GM19240 (cell line): ENCODE results near the gene KHDRBS1.
"Not testable (repeated sequence)": the region's sequence is repeated elsewhere in the genome, so short reads cannot be mapped to it uniquely, and the experiment has no call there.

Experiments
- DNase-seq: peaks from one replicate; pipeline ENCODE4 v3.0.0; 2011; ENCODE audit warnings: low spot score; ENCODE audit not compliant: insufficient read length

KHDRBS1 gene

GRCh38 chr1:32012709-32013385, 821 bp upstream of the KHDRBS1 start:
- DNase-seq = no peak

- DNase-seq = no peak
These were observed 705 bp downstream of the KHDRBS1 start for GRCh38 chr1:32014199-32014947.

- DNase-seq = no peak
These were observed 1.2 kb downstream of the KHDRBS1 start for GRCh38 chr1:32014948-32015273.

- no peak for DNase-seq
These were observed 6.7 kb downstream of the KHDRBS1 start for GRCh38 chr1:32020339-32020738.

GRCh38 chr1:32021574-32022018, 7.9 kb downstream of the KHDRBS1 start:
- not testable (repeated sequence) for DNase-seq

- no peak for DNase-seq
These were observed 9.7 kb downstream of the KHDRBS1 start for GRCh38 chr1:32023351-32023750.

- no peak for DNase-seq
These were observed 11.8 kb downstream of the KHDRBS1 start for GRCh38 chr1:32025515-32025914.

- DNase-seq = no peak
These were observed 15.1 kb downstream of the KHDRBS1 start for GRCh38 chr1:32028746-32029145.

GRCh38 chr1:32031578-32032274, 18.1 kb downstream of the KHDRBS1 start:
- no peak for DNase-seq

GRCh38 chr1:32032275-32032615, 18.6 kb downstream of the KHDRBS1 start:
- DNase-seq = no peak

GRCh38 chr1:32035119-32035518, 21.5 kb downstream of the KHDRBS1 start:
- no peak for DNase-seq

- no peak for DNase-seq
These were observed 27.0 kb downstream of the KHDRBS1 start for GRCh38 chr1:32040711-32041110.

GRCh38 chr1:32042330-32042729, 28.7 kb downstream of the KHDRBS1 start:
- no peak for DNase-seq

GRCh38 chr1:32044234-32044633, 30.6 kb downstream of the KHDRBS1 start:
- DNase-seq = no peak

- DNase-seq = no peak
These were observed 32.1 kb downstream of the KHDRBS1 start for GRCh38 chr1:32045772-32046171.

- no peak for DNase-seq
These were observed 34.0 kb downstream of the KHDRBS1 start for GRCh38 chr1:32047701-32048100.

GRCh38 chr1:32048440-32048839, 34.8 kb downstream of the KHDRBS1 start:
- no peak for DNase-seq

GRCh38 chr1:32051706-32052105, 38.0 kb downstream of the KHDRBS1 start:
- no peak for DNase-seq

GRCh38 chr1:32052887-32053286, 39.2 kb downstream of the KHDRBS1 start:
- no peak for DNase-seq

- no peak for DNase-seq
These were observed 41.7 kb downstream of the KHDRBS1 start for GRCh38 chr1:32055416-32055815.

GRCh38 chr1:32056598-32056997, 42.9 kb downstream of the KHDRBS1 start:
- DNase-seq = no peak

GRCh38 chr1:32060914-32061313, 47.2 kb downstream of the KHDRBS1 start:
- no peak for DNase-seq

GRCh38 chr1:32062867-32063230, 49.2 kb downstream of the KHDRBS1 start:
- no peak for DNase-seq
